Hematopoietic multipotent progenitor cell treated with erythropoietin and hydrocortisone succinate and interleukin-3 and kit ligand, for 4 days (in vitro differentiated cells): ENCODE data around the gene AIFM2.
A peak's percentile ranks its signal among the peaks of the same experiment; 100 is the strongest.
"Not testable (repeated sequence)": the region's sequence is repeated elsewhere in the genome, so short reads cannot be mapped to it uniquely, and the experiment has no call there.

ENCODE experiments used
- DNase-seq: peaks from one replicate; pipeline ENCODE4 v3.0.0-alpha.2; 2015

Gene AIFM2

DNA sequence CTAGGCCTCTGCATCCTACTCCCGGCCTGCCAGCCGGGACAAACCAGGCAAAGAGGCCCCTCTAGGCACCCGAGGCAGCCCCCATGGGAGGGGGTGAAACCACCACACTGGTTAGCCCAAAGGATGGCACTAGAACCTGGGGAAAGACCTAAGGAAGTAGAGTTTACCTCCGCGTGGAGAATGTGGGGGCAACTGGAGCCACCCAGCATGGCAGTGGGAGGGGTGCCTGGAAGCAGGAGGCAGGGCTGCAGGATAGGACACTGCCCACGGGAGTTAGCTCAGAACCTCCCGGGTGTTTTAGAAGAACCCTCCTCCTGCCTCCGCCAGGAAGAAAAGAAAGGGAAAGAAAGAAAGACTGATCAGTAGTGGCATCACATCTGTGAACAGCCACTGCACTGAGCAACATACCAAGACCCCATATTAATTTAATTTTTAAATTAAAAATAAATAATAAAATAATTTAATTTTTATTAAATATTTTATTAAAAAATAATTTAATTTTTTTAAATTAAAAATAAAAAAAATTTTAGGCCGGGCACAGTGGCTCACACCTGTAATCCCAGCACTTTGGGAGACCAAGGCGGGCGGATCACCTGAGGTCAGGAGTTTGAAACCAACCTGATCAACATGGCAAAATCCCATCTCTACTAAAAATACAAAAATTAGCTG lies 11.2 kb downstream of the AIFM2 start:
- DNase-seq, result no peak

DNA sequence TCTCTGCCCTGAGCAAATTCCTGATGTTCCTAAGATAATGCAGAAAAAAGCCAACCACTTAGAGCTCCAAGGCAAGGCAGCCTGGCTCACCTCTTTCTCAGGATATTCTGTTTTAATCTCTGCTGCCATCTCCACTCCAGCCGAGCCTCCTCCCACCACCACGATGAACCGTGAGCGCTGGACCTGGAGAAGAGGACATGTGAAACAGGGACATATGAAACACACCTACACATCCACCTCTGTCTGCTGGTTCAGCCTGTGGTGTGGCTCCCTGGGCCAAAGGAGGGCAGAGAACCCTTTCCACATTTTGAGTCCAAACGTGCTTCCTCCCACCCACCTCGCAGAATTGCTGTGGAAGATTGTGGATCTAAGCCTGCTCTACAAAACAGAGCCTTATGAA lies 12.2 kb downstream of the AIFM2 start:
- DNase-seq, result no peak

DNA sequence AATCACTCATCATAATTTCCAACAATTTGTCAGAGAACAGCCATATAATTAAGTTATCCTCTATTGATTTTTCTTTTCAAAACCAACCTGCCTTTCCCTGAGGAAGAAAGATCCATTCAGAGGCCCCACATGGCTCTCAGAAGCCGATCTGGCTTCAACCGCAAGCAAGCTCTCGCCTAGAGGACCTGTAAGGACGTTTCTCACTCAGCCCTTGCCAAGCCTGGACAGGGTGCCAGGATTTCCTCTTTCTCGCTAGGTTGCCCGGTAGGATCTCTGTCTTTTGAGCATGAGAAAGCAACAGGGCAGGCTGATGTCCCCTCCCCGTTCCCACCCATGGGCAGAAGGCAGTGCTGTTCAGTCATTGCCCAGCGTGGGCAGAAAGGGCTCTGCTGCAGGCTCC lies 13.0 kb downstream of the AIFM2 start:
- DNase-seq, result no peak

DNA sequence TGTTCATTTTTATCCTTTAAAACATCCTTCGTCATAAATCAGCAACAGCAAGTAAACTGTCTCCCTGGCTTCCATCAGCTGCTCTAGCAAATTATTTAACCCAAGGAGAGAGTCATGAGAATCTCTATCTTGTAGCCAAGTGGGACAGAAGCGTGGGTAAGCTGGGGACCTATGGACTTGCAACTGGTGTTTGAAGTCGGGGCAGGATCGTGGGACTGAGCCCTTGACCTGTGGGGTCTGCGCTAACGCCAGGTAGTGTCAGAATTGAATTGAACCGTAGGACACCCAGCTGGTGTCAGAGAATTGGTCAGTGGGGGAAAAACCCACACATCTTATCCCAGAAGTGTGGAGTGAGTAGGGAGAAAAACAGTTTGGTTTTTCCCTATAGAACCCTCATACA lies 13.4 kb downstream of the AIFM2 start:
- DNase-seq, result no peak

DNA sequence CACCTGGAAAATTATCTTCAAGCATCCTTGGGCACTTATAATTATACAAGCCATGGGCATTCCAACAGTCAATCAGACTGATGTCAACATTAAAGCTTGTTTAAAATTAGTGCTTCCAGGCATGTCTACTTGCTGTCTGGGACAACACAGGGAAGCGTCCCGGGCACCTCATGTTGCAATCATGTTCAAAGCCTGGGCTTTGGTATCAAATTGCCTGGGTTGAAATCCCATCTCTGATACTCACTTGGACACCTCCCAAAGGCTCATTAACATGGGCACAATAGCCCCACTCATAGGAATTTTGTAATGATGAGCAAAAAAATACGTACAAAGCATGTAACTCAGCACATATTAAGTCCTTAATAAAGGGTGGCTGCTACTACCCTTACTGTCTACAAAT lies 14.4 kb downstream of the AIFM2 start:
- DNase-seq, result no peak

DNA sequence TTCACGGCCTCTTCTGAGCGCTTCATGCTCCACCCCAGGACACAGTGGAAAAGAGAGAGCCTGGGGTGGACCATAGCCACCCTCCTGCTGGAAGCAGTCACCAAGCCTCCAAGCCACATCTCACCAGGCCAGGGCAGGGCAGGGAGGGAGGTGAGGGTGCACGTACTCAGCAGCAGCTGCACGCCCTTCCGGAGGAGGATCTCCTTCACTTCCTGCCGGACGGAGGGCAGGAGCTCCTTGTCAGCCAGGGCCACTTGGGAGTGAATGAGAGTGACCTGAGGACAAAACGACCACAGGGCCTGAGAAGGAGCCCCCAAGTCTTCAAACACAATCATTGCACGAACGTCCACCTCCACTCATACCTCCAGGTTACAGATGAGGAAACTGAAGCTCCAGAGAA lies 15.0 kb downstream of the AIFM2 start:
- no peak for DNase-seq

DNA sequence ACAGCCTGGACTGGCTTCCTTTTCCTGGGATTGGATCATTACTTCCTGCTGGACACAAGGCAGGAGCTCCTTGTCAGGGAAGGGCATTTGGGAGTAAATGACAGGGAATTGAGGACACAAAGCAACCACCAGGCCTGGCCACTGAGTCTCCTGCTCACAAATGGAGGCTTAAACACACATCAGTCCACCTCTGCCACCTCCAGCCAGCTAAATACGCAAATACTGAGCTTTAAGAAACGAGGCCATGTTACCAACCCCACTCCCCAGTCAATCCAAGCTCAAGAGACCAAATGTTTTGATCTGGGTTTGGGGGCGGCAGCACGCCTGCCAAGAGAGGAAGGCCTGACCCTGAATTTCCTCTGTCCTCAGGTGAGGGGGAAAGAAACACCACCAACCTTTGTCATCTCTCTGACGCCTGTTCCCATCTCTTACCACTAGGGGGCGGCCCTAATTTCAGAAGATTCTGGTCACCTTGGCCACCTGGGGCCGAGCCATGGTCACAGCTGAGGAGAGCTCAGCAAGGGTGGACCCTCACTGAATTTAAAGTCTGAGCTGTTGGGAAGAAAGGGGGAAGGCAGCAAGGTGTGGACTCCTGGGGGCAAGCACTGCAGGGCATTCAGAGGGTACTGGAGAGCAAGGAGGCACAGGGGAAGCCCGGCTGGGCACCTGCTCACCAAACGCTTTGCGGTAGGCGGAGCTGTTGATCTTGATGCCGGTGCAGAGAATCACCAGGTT lies 16.5 kb downstream of the AIFM2 start:
- DNase-seq, result peak; percentile 66

DNA sequence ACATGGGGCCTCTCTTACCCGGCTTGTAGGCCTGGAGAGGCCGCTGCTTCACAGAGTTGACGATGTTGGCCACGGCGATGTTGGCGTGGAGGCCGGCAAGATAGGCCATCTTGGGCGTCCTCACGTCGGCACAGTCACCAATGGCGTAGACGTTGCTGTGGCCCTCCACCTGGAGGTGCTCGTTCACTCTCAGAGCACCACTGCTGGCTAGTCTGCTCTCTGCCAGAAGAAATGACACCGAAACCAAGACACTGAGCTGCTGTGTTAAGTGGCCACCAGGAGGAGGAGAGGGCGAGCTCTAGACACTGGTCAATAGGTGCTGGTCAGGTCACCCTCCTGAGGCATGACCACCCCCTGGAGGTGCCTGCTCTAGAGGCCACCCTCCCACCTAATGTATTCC lies 17.7 kb downstream of the AIFM2 start:
- no peak for DNase-seq

DNA sequence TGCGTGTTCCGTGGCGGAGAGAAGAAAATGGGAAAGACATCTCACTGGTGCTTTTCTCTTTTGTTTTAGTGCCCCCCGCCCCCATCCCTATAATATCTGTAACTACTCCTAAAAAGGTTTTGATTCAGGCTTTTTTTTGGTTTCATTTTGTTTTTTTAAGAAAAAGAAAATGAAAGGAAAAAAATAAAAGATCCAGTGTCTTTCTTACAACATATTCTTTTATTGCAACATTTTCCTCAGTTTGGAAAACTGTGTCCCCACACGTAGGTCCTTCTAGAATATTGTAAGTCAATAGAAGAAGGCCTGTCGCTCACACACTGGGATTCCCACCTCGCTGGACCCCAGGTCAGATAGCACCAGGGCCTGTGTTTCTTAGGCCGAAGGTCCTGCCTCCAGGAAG lies 20.6 kb downstream of the AIFM2 start:
- no peak for DNase-seq

DNA sequence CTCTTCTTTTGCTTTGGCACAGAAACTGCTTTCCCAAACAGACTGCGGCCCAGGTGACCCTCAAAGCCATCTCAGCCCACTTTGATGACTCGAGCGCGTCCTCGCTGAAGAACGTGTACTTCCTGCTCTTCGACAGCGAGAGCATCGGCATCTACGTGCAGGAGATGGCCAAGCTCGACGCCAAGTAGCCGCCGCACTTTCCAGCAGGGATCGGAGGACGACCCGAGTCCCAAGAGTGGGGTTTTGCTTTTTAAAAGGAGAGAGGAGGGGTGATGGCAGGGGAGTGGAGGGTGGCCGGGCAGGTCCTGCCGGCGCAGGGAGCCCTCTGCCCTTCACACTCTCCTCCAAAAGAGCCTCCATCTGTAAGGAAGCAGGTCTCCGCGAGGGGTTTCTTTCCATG lies 21.1 kb downstream of the AIFM2 start:
- DNase-seq, result no peak

DNA sequence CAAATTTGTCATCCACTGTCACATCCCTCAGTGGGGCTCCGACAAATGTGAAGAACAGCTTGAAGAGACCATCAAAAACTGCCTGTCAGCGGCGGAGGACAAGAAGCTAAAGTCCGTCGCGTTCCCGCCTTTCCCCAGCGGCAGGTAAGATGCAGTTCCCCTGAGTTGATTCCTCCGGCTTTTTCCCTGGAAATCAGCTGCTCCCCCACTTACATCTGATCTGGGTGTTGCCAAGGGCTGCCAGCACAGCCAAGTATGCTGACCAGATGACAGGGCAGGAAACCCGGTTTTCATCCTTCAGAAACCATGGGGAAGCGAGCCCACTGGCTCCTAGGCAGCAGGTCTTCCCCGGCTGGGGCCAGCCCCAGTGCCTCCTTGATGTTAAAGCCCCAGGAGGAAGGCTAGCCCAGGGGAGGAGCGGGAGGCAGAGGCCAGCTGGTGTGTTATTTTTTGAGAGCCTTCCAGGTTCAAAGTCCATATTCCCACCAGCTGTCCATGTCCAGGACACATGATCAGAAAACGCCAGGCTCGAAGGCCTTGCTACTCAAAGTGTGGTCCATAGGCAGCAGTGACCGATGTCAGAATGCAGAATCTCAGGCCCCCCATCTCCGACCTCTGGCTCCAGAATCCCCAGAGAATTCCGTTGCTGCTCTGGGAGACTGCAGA lies 23.4 kb downstream of the AIFM2 start:
- DNase-seq, result no peak

DNA sequence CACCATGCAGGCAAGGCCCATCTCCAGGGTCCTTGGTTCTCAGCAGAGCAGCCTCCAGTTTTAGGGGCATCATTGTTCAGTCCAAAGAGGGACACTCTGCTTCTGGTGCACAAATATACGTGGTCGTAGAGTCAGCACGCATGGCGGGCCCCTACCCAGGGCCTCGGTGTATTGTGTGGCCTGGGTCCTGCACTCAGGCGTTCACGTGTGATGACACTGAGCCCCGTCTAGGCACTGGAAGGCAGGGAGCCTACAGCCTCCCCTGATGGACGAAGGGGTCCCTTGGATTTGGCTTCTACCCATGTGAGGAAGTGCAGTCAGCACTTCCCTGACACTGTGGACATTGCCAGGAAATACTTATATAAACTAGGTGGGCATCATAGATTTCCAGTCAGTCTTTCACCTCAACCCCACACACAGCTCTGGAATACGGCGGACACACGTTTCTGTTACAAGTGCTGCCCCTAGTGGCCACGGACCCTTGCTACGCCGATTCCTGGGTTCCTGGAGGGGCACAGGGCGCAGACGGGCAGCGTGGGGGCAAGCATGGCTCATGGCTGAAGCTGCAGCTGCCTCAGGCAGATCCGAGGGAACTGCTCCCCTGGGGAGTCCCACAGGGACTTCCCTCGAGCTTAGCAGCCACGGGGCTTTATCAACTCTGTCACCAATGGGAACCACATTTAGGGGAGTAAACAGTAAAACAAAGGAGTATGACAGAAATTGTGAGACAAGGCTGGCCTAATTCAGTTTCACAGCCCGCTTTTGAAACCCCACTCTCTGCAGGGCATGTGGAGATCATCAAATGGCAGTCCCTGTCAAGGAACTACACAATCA lies 25.4 kb downstream of the AIFM2 start:
- DNase-seq, result peak; percentile 19

DNA sequence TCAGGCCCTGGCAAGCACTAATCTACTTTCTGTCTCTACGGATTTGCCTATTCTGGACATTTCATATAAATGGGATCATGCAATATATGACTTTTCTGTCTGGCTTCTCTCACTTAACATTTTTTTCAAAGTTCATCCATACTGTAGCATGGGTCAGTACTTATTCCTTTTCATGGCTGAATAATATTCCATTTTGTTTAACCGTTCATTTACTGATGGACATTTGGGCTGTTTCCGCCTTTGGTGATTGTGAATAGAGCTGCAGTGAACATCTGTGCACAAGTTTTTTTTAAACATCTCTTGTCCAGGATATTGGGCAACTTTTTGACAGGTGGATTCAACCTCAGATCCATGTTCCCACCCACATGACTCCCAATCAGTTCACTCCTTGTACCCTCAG lies 31.0 kb downstream of the AIFM2 start:
- DNase-seq, result no peak

DNA sequence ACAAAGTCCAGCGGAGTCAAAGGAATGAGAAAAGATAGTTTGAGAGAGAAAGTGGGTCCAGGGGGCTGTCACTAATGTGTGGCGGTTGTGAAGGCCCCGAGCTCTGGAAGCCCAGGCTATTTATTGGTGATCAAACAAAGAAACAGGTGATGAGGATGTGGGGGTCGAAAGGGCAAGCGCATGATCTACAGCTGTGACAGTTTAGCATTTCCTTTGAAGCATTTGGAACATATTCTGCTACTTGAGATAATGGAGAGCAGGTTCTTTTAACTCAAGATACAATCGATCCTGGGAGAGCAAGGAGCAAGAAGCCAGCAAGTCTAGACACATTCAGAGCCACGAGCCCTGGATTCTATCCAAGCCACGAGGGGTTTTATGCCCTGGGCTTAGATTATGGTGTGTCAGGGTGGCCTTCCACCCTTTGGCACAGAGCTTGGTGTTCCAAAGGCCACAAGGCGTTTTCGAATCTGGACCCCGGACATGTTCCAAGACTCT lies 31.5 kb downstream of the AIFM2 start:
- not testable (repeated sequence) for DNase-seq

DNA sequence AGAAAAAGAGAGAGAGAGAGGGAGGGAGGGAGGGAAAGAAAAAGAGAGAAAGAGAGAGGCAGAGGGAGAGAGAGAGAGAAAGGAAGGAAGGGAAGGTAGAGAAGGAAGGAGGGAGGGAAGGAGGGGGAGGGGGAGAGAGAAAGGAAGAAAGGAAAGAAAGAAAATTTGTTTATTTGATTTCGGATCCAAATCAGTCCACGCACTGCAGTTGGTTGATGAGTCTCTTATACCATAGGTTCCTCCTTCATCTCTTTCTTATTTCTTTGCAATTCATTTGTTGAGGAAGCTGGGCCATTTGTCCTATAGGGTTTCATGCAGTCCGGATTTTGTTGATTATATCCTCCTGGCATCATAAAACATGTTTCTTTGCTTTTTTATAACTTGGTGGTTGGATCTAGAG lies 34.4 kb downstream of the AIFM2 start:
- no peak for DNase-seq

DNA sequence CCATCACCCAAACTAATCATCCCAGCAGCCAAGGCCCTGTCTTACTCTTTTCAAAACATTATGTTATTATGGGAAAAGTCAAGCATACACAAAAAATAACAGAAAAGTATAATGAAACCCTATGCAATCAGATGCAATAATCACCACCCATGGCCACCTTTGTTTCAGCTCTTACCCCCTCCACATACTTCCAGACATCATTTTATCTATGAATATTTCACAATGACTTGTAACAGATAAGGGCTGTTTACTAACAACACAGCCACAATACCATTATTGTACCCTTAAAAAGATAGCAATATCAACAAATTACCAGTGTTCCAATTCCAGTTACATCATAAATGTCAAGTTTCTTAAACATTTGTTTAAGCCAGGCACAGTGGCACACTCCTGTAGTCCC lies 35.2 kb downstream of the AIFM2 start:
- no peak for DNase-seq

DNA sequence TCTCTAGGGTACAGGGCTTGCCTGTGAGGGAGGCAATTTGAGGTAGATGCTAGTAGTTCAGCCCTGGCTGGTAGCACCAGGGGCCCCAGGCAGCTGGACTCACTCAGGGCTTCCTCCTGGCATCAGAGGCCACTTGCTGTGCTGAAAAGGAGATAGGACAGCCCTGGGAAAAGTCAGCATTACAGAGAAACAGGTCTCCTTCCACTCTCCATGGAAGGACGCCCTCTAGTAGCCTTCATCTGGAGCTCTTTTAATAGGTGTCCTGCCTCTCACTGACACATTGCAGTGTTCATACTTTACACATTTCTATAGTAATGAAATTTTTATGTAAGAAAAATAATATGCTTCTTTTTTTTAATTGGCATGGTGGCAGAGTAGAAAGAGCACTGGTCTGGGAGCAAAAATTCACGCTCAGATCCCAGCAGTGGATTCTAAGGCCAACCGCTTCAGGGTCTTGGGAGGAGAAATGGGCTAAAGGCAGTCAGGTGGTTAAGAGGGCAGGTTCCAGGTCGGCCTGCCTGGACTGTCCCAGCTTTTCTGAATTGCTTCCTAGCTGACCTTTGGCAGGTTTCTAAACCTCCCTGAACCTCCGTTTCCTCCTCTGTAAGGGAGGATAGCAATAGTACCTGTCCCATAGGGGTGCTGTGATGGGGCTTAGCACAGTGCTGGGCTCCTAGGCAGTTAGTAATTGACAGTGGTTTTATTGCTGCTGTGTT lies 35.8 kb downstream of the AIFM2 start:
- no peak for DNase-seq

DNA sequence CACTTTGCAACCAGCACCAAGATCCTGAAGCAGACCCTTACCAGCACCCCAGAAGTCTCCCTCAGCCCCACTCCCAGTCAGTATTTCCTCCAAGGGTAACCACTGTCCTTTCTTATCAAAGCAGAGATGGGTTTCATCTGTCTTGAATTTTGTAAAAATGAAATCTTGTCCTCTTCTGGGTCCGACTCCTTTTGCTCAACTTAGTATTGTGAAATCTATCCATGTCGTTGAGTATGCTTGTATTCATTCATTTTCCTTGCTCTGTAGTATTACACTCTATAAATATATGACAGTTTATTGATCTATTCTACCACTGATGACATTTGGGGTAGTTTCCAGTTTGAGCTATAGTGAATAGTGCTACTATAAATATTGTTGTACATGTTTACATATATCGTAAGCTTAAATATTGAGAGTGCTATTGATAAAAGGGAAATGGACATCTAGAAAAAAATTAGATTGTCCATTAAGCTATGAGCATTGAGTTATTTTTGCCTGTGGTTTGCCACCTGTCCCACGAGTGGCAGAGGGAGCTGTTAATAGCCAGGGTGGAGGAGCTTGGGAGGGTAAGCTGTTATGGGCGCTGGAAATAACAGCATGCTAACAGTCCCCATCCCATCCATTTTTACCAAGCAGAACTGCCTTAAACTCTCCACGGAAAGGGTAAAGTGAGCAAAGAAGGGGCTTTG lies 36.5 kb downstream of the AIFM2 start:
- DNase-seq, result no peak

DNA sequence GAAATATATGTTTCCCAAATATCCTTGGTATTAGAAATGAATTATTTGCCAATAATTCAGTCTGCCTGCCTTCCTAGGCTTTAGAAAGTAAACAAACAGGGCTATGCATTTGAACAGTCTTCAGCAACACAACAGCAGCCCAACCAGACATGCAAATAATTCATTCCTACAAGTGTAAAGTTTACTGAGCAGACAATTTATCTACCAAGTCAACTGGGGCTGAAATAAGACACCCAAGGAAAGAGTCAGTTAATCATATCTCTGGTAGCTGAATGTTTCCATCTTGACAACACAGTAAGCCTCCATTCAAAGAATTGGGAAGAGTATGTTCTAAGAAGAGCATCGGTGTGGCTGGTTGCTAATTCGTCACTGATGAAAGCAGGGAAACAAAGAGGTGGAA lies 38.4 kb downstream of the AIFM2 start:
- DNase-seq, result no peak

DNA sequence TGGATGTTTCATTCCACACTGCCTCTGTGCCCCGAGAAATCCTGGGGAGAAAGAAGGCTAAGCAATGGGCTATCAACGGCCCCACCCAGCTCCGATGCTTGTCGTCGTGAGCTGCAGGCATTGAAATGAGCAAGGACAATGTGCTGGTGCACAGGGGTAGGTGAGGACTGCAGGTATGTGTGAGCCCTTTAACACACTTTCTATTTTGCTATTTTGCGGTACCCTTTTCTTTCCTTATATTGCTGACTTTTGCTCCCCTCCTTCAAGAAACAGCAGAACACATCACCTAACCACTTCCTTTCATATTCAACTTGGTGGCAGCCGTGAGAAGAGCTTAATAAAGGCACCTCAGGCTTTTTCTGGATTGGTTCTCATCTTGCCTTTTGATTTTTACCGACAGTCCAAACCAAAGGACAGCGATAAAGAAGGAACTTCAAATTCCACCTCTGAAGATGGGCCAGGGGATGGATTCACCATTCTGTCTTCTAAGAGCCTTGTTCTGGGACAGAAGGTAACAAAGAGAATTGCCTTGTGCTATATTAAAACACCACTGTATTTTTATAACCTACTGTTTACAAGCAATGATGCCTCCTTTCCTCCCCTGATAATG lies 39.2 kb downstream of the AIFM2 start:
- no peak for DNase-seq

DNA sequence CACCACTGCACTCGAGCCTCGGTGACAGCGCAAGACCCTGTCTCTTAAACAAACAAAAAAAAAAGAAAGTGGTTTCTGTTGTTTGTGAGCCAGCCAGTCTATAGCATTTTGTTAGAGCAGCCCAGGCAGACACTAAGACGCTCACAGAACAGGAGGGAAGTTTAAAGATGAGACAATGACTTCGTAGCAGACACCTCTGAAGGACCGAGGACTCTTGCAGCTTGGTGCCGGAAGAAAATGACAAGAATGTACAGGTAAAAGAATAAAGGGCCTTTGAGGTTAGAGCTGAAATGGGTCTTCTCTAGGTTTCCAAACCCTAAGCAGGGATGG lies 40.3 kb downstream of the AIFM2 start:
- DNase-seq, result no peak

DNA sequence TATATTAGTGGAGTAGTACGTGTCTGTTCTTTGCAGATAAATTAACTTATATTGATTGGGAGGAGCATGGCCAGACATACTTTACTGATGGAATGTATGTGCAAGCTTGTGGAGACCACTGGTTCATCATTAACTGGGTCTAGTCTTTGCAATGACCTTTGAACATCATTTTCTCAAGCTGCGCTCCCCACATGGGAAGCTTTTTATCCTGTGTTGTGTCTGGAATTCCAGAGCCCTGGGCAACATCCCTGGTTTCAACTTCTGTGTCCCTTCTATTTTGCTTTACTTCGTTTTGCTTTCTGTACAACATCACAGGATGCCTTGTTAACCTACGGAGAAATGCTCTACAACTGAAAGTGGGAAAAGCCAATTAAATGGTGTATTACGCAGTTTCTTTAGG lies 41.7 kb downstream of the AIFM2 start:
- DNase-seq, result no peak
